GM12892 (cell line): ENCODE data around the gene SMYD3.

Experiments used
- POLR2A ChIP-seq: IDR thresholded peaks from 2 replicates; pipeline ENCODE4 v1.6.1; 2011; ENCODE audit warnings: low read depth, low read length, control low read depth
- POLR2AphosphoS5 ChIP-seq: IDR thresholded peaks from 2 replicates; pipeline ENCODE4 v1.6.1; 2011; ENCODE audit warnings: low read depth, low read length, control low read depth
- TAF1 ChIP-seq: IDR thresholded peaks from 2 replicates; pipeline ENCODE4 v1.6.1; 2011; ENCODE audit warnings: low read depth, mild to moderate bottlenecking, control low read depth, low read length, borderline replicate concordance

DNA sequence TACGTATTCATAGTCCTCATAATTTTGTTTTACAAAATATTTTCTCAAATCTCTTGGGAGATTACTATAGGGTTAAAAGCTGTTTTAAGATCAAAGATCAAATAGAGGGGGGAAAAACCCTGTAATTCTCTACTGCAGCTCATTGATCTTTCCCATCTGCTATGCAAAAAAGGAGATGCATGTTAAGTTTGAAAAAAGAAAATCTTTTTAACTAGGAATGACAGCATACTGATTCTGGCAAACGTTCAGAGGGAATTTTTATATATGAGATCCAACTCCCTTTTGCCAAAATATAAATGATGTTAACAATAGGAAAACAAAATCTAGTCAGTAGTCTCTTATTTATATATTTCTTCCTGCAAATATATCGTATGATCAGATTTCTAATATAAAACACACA lies 69.1 kb downstream of the SMYD3 start:
- TF ChIP-seq POLR2AphosphoS5 (no peak), TAF1 (no peak), POLR2A (no peak)
